HG02981 (cell line): ENCODE data around the gene RSRP1.
"Not testable (repeated sequence)": the region's sequence is repeated elsewhere in the genome, so short reads cannot be mapped to it uniquely, and the experiment has no call there.

Experiments
- ATAC-seq: cut with Tn5 transposase; IDR thresholded peaks from one replicate; pipeline ENCODE4 v1.9.1; 2021; ENCODE audit warnings: mild to moderate bottlenecking, moderate library complexity; ENCODE audit not compliant: unreplicated experiment

RSRP1 gene

GRCh38 chr1:25257196-25257595 is 9.9 kb upstream of the RSRP1 start:
- no peak for ATAC-seq

- ATAC-seq: no peak
Measured at GRCh38 chr1:25256578-25256965, 9.3 kb upstream of the RSRP1 start.

GRCh38 chr1:25255706-25256577 is 8.7 kb upstream of the RSRP1 start:
- ATAC-seq: no peak

- ATAC-seq: no peak
Measured at GRCh38 chr1:25253911-25254310, 6.7 kb upstream of the RSRP1 start.

GRCh38 chr1:25247829-25248754 is 838 bp upstream of the RSRP1 start:
- ATAC-seq: peak; percentile 41

GRCh38 chr1:25246600-25247023 is 642 bp downstream of the RSRP1 start:
- peak; percentile 2 for ATAC-seq

- no peak for ATAC-seq
Measured at GRCh38 chr1:25245809-25246599, 1.2 kb downstream of the RSRP1 start.

- ATAC-seq: no peak
Measured at GRCh38 chr1:25245393-25245792, 1.9 kb downstream of the RSRP1 start.

GRCh38 chr1:25243907-25244306 is 3.3 kb downstream of the RSRP1 start:
- ATAC-seq: no peak

- ATAC-seq: peak; percentile 73
Measured at GRCh38 chr1:25239681-25240541, 7.3 kb downstream of the RSRP1 start.

GRCh38 chr1:25238046-25238445 is 9.2 kb downstream of the RSRP1 start:
- ATAC-seq: no peak

- ATAC-seq: not testable (repeated sequence)
Measured at GRCh38 chr1:25236261-25236660, 11.0 kb downstream of the RSRP1 start.

GRCh38 chr1:25235411-25235810 is 11.8 kb downstream of the RSRP1 start:
- ATAC-seq: not testable (repeated sequence)

GRCh38 chr1:25232866-25233784 is 14.1 kb downstream of the RSRP1 start:
- ATAC-seq: peak; percentile 64

GRCh38 chr1:25232027-25232865 is 15.0 kb downstream of the RSRP1 start, which contains the start of gene SYF2:
SYF2 (minus strand) TSS chr1:25232502; CDS start chr1:25232467, 35 bp downstream.
- peak; percentile 80 for ATAC-seq

GRCh38 chr1:25223471-25223870 is 23.8 kb downstream of the RSRP1 start:
- no peak for ATAC-seq

- ATAC-seq: no peak
Measured at GRCh38 chr1:25222606-25223005, 24.6 kb downstream of the RSRP1 start.

GRCh38 chr1:25220666-25221065 is 26.6 kb downstream of the RSRP1 start:
- ATAC-seq: no peak
